Stimulated activated naive CD4-positive, alpha-beta T cell (primary cell): ENCODE results near the gene HPCAL1.
A peak's percentile ranks its signal among the peaks of the same experiment; 100 is the strongest.

Source experiments
- DNase-seq, 6 experiments: peaks; one replicate each; lab custom pipeline; 2025; lab: John Stamatoyannopoulos, UW

The HPCAL1 gene

DNA sequence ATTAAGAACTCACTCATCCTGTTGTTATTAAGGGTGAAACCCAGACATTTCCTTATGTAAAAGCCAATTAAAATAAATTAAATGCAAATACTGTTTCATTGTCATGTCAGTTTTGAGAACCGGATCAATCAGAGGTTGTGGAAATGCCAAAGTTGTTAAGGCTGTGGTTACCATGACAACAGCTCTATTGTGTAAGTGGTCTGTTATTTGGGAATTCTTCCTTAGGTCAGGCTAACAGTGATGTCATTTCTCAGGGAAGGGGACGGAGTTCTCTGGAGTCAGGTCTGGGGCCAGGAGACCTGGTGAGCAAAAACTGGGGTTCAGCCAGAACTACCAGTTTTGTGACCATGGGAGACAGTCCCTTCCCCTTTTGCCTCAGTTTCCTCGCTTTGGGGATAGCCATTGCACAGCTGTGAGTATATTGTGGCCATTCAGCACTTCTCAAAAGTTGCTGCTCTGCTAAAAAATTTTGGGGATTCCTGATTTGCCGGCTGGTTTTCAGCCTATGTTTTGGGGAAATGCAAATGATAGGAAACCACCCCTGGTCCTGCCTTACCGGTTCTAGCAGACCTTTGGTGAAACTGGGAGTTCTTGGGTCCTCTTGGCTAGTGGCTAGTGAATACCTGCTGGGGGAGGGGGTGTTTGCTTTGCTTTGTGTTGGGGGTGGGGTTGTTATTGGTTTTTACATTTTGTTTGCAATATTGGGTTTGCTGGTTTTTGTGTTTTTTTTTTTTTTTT lies 21.6 kb downstream of the HPCAL1 start:
- no peak for DNase-seq

DNA sequence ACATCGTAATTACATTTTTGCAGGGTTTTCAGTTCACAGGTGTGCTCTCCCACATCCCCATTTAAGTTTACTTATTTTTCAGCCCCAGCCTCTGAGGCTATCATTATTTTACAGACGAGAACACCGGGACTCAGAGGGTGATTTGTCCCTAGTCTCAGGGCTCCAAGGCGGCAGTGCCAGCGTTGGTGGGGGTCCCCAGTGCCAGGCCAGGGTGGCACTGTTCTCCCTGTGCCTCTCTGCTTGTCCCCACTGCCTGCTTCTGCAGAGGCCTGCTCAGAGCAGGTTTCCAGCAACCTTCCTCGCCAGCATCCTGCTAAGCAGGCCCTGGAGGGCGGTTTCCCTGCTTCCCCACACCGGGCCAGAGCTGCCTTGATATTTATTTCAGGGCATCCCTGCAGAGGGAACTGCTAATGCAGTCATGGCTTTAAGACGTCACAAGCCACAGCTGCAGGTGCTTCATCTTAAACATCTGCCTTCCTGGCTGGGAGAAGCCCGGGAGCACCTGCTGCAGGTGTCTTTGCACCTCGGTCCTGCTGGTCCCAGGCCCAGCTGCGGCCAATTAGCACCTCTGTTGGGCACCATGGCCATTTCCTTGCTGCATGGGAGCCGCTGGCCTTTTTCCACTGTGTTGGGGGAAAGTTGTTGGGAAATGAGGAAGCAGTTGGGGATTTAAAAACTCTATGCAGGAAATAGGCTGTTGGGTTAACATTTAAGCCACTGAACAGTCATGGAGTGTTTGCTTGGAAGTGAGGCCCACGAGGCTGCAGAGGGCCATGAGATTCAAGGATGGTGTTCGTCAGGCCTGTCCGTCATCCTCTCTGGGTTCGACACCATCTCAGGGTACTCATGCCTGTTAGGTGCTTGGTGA lies 22.8 kb downstream of the HPCAL1 start:
- no peak for DNase-seq

DNA sequence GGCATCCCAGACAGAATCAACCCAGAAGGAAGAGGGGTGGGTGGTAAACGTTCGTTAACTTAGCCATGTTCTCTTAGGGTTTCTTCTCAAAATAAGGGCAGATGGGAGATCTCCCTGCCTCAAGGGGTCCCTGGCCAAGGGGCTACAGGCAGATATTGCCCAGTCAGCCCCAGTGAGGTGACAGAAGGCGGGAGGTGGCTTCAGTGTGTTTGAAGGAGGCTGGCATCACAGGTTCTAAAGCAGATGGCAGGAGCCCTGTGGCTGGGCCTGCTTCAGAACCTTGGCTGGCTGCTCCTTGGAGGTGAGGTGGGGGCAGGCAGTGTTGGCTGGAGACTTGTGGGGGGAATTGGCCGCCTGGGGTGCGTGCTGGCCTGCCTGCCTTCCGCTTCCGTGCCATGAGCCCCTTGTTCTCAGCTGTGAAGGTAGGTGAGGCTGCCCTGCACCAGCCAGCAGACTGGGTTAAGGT lies 23.5 kb downstream of the HPCAL1 start:
- no peak for DNase-seq

DNA sequence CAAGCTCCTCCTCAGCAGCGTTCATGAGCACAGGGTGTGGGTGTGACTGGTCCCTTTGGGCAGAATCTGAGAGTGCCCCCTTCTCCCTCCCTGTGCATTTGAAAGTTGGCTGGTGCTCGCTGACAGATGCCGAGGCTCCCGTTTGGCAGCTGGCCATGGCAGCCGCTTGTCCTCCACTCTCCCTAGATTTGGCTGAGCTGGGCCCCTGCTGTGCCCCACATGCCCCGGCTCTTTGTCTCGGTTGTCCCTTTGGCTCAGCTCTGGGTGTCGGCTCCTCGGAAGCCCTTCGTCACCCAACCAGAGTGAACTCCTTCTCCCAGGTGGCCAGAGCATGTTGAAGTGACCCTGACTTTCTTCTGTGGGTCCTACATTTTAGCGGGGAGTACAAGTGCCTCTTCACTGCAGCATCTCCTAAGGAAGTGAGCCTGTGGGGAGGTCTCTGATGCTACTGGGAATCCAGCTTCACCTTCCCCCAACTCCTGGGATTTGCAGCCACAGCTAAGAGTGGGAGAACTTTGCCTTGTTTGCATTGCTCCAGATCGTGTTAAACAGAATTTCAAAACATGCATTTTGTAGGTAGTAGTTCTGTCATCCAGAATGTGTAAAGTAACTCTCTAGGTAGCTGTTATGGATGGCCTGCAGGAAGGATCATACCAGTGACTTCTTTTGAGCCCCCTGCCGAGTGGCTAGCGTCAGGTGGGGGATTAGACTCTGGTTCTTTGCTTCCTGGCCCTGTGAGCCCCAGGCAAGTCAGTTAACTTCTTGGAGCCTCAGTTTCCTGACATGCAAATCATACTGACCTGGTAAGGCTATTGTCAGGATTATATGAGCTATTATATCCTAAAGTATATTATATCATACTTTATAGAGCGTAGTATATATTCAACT lies 24.2 kb downstream of the HPCAL1 start:
- no peak for DNase-seq

DNA sequence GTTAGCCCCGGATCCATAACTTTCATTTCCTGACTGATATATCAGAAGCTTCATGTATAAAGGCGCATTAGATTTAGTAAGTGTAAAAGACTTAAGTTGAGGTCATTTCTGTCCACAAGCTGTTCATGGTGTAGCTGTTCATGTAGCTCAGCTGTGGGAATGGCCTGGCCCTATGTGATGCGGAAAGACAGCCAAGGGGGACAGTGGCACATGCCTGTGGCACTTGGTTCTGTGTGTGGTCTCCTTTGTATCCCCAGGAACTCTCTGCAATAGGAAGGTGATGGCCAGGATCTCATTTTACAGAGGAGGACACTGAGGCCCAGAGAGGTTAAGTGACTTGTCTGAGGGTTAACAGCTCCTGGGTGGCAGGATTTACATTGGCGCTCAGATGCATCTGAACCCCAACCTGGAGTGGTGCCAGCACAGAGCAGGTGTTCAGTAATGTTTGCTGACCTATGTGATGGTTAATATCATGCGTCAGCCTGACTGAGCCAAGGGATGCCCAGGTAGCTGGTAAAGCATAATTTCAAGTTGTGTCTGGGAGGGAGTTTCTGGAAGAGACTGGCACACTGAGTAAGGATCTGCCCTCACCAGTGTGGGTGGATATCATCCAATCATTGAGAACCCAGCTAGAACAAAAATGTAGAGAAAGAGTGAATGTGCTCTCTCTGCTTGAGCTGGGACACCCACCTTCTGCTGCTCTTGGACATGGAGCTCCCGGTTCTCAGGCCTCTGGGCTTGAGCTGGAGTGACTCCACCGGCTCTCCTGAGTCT lies 25.4 kb downstream of the HPCAL1 start:
- peak in 2 of 6 experiments; percentile 9 to 10 for DNase-seq

DNA sequence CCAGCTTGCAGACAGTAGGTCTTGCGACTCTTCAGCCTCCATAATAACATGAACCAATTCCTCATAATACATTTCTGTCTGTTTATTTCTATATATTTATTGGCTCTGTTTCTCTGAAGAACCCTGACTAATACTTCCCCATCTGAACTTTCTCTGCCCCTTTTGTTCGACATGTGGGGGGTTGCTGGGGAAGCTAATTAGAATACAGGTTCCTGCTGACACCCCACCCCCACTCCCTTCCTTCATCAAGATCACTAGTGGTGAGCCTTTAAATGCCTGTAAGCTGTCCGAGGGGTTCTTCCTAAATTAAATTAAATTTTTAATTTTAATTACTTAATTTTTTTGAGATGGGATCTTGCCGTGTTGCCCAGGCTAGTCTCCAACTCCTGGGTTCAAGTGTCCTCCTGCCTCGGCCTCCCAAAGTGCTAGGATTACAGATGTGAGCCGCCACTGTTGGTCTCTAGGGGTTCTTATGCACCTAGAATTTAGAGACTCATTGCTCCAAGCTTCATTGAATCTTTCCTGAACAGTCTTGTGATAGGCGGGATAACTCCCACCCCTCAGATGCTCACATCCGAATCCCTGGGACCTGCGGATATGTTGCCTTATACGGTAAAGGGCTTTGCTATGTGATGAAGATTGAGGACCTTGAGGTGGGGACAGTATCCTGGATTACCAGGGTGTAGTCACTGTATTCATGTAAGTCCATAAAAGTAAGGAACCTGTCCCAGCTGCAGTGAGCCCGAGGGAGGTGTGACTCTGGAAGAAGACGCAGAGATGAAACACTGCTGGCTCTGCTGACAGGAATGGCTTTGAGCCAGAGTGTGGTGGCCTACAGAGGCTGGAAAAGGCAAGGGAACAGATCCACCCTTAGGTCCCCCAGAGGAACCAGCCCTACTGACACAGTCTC lies 26.2 kb downstream of the HPCAL1 start:
- peak in 1 of 6 experiments; percentile 38 for DNase-seq

DNA sequence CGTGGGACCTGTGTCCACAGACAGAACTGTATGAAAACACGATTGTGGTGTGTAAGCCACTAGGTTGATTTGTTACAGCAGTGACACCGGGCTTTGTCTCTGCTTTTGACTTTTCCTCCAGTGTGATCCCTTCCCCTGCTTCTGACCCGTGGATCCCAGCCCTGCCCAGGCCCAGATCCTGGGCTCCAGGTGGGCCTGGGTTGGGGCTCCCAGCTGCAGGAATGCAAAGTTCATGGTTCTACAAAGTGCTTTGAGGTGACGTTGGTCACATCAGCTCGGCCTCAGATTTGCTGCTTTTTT lies 26.8 kb downstream of the HPCAL1 start:
- DNase-seq = peak in 1 of 6 experiments; percentile 38

DNA sequence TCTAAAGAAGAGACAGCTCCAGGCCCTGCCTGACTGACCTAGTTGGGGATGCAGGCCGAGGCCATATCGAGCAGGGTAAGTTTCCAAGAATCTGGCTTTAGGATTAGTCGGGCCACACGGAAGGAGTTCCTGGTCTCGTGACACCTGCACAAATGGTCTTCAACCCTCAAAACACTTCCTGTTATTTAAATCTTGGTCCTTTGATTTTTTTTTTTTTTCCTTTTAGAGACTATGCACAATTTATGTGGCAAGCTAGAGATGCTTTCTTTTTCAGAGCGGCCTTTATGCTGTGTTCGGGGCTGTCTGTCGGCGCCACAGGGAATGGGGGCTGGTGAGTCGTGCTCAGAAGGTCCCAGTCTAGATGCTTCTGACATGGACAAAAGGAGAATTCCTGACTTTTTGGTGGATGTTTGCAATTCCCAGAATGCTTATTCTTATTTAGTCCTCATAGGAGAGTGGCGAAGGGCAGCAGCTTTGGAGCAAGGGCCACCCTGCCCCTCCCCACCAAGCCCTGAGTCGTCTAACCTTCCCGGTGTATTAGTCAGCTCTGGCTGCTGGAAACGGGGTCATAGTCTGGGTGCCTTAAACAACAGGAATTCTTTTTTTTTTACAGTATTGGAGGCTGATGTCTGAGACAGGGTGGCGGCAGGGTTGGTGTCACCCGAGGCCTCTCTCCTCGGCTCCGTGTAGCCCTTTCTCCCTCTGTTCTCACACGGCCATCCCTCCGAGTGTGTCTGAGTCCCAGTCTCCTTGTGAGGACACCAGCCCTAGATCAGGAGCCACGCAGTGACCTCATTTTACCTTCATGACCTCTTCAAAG lies 27.4 kb downstream of the HPCAL1 start:
- peak; percentile 40 to 81 (median 65) for DNase-seq

DNA sequence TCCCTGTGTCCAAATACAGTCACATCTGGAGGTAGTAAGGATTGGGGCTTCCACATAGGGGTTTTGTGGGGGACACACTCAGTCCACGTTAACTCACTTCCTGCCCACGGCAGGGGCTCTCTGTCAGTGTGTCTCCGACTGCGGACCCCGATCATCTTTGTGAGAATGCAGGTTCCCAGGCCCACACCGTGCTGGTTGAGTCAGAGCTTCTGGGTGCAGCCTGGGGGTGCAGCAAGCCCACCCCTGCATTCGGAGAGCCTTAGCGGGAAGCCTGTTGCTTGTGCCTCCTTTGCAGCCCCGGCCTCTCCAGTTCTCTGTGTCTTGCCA lies 28.0 kb downstream of the HPCAL1 start:
- no peak for DNase-seq

DNA sequence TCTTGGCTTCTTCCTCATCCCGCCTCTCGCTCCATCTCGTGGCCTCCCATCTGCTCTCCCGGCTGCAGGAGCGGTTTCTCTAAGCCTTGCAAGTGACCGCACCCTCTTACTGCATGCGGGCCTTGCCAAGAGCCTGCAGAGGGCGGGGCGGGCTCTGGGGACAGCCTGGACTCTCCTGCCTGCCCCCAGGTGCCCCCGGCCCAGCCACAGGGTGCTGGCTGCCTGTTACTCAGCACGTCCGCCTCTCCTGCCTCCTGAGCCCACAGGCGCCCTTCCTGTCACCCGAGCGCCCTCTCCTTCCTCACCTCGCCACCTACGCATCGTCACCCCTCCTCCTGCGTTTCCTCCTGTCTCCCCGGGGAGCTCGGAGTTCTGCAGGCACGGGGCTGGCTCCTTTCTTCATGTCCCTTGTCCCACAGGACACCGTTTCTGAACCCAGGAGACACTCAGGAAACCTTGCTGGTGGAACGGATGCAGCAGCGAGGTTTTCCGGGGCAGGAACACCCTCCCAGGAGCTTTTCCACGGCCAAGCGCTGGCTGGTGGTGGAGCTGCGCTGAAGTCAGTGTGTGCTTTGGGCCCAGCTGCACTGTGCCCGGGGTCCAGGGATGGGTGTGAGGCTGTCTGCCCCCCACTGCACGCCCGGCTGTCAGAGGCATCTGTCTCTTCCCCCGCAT lies 28.5 kb downstream of the HPCAL1 start:
- DNase-seq = peak; percentile 51 to 73 (median 60)

DNA sequence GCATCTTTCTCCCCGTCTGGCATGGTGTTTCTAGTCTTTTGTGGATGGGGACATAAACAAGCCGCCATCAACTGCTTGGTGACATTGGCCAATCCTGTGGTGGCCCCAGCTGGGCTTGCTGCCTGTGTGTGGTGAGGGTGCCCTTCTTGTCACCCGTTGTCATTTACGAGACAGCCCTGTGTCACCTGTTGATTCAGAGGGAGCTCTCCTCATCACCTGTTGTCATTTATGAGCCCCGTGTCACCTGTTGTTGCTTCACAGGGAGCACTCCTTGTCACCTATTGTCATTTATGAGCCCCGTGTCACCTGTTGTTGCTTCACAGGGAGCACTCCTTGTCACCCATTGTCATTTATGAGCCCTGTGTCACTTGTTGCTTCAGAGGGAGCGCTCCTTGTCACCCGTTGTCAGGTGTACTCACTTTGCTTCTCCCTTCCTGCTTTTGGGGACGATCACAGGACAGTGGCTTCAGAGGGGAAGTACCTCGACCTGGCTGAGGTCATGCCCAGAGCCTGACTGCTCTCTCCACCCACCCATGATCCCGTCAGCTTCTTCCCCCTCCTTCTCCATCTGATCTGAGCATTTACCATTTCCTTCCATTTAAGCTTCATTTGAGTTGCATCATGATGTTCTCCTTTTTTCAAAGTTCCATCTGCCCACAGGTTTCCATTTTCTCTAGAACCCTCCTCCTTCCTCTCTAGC lies 29.1 kb downstream of the HPCAL1 start:
- peak; percentile 10 to 60 (median 41) for DNase-seq

DNA sequence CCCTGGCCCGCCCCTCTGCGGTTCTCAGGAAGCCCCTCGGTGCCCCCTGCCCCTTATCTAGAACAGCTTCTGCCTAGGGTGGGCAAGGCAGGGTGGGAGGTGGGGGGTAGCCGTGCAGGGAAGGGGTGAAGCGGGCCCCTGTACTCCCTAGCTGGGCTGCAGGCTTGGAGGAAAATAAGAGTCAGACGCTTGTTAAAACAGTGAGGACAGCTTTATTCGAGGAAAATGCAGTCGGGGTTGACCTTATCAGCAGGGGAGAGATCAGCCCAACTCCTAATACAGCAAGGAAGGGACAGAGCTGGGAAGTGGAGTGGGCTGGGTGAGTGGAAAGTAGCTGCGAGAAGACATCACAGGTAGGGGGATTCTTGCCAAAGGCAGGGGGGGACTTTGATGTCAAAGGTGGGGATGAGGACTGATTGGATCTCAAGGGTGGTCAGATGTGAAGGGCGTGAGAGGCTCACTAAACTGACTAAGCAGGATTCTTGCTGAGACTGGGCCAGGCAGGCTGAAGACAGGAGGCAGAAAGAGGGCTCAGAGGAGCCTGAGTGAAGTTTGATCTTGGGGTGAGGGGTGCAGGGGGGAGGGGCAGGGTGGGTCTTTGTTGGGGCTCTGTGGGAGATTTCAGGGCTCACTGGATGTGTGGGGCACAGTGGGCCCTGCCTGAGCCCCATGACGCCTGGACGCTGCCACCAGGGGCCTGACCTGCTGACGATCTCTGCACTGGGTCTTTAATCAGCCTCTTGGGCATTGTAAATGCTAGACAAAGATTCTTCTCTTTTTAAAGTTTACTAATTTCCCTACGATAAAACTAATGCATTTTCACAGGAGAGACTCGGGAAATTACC lies 29.9 kb downstream of the HPCAL1 start:
- DNase-seq = no peak

DNA sequence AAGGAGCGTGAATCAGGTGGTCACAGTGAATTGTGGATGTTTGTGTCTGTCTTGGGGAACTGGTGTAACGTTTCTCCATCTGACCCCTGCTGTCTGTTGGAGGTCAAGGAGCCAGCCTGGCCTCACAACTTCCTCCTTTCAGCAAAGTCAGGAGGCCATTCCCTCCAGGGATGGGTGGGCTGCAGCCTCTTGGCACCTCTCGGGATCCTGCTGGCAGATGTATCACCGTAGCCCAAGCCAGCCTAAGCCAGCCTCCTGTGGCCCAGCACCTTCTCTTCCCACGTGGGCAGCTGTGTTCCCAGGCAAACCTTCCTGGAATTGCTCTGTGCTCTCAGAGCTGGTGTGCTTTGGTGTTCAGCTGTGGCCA lies 30.5 kb downstream of the HPCAL1 start:
- DNase-seq = no peak

DNA sequence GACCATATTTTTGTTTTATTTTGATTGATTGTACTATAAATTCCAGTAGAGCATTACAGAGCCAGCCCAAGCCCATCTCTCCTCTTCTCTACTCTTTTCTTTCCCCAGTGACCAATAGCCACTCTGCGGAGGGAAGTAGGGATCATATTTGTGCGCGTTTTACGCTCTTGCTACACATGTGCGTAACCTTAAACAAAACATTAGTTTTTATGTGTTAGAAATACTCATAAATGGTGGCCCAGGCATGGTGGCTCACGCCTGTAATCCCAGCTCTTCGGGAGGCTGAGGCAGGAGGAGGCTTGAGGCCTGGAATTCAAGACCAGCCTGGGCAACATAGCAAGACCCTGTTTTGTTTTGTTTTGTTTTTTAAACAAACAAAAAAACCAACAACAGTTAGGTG lies 31.3 kb downstream of the HPCAL1 start:
- DNase-seq = no peak

DNA sequence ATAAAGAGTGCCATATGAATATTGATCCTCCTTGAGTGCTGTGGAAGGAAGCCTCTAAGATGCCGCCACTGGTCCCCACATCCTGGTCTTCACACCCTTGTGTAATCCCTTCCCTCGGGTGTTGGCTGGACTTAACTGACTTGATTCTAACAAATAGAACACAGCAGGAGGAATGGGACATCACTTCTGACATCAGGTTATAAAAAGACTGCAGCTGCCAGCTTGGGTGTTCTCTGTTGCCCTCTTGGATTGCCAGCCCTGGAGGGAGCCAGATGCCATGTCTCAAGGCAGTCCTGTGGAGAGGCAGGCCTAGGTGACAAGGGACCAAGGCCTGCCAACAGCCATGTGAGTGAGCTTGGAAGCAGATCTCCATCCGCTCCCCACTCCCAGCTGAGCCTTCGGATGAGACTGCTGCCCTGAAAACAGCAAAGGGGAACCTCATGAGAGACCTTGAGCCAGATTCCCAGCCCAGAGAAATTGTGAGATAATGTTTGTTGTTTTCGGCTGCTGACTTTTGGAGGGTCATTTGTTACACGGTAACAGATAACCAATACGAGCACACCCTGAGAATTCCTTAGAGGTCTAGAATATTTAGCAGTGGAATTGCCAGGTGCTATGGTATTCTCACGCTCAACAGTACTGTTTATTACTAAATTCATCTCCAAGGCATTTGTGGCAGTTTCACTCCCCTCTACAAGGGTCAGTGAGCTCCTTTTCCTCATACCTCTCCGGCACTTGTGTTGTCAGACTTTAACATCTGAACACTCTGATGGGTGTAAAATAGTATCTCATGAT lies 32.5 kb downstream of the HPCAL1 start:
- DNase-seq = no peak

DNA sequence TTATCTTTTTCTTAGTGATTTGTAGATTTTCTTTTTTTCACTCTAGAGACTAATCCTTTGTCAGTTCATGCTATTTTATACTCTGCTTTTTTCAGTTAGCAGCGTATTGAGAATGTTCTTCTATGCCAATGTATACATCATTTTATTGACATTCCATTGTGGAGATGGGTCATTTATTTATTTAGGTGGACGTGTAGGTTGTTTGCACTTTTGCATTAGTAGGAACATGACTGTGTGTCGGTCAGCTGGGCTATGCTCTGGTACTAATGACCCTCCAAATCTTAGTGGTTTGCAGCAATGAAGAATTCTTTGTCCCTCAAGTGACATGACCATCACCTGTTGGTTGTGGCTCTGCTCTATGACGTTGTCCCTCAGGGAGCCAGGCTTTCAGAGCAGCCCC lies 33.6 kb downstream of the HPCAL1 start:
- DNase-seq = no peak
